Nephron (organoid): ENCODE results near the gene GTF3C4.

Experiments
- H3K27ac Mint-ChIP-seq, 3 experiments: 2 replicates each; pipeline ENCODE4 v1.8.0; 2020; ENCODE audit warnings: mixed read lengths in 3 of 3, mild to moderate bottlenecking in 2 of 3, moderate library complexity in 1 of 3
- H3K27me3 Mint-ChIP-seq: 2 replicates; pipeline ENCODE4 v1.8.0; 2021; ENCODE audit warnings: low read depth, mild to moderate bottlenecking, moderate library complexity, mixed read lengths
- H3K36me3 Mint-ChIP-seq: 2 replicates; pipeline ENCODE4 v1.8.0; 2020; ENCODE audit warnings: low read depth, mixed read lengths
- H3K4me1 Mint-ChIP-seq: 2 replicates; pipeline ENCODE4 v1.8.0; 2020; ENCODE audit warnings: mixed read lengths
- H3K4me3 Mint-ChIP-seq, 3 experiments: 2 replicates each; pipeline ENCODE4 v1.8.0; 2020; ENCODE audit warnings: mild to moderate bottlenecking in 3 of 3, mixed read lengths in 3 of 3, moderate library complexity in 2 of 3
- H3K9me3 Mint-ChIP-seq: 2 replicates; pipeline ENCODE4 v1.8.0; 2020; ENCODE audit warnings: mixed read lengths
- TF ChIP-seq, protein P1 (sequence below), 3 experiments: fragments of 200-600 bp; sonication (generic); IDR thresholded peaks; one replicate each; pipeline ENCODE4 v1.5.0; 2021; ENCODE audit warnings: antibody characterized with exemption in 3 of 3; ENCODE audit not compliant: unreplicated experiment in 3 of 3

The GTF3C4 gene

DNA sequence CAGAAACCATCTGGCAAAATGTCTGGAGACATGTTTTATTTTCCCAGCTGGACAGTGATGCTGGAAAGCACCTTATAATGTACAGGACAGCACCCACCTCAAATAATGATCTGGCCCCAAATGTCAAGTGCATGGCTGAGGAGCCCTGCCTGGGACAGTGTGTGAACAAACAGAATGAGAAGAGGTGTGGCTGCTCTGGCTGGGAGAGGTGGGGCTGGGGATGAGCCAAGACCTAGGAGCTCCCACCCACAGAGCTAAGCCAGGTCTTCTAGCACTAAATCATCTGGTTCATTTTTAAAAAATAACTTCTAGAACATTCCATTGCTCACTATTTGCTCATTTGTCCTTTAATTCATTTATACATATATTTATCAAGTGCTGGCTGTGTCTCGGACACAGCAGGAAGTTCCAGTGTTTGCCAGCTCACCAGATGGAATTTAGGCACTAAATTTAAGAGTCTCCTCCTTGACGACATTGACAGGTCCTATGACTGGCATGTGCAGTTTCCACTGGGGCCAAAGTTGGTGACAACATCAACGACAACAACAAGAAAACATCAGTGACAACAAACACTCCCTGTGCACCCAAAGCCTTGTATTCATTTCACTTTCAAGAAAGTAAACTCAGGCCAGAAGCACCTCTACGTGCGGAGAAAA is 59.1 kb downstream of the GTF3C4 start:
- H3K36me3 Mint-ChIP-seq = no peaks in the 10 kb centered on the region
- H3K4me3 Mint-ChIP-seq = no peak overlapping the region
- TF ChIP-seq, protein P1, sequence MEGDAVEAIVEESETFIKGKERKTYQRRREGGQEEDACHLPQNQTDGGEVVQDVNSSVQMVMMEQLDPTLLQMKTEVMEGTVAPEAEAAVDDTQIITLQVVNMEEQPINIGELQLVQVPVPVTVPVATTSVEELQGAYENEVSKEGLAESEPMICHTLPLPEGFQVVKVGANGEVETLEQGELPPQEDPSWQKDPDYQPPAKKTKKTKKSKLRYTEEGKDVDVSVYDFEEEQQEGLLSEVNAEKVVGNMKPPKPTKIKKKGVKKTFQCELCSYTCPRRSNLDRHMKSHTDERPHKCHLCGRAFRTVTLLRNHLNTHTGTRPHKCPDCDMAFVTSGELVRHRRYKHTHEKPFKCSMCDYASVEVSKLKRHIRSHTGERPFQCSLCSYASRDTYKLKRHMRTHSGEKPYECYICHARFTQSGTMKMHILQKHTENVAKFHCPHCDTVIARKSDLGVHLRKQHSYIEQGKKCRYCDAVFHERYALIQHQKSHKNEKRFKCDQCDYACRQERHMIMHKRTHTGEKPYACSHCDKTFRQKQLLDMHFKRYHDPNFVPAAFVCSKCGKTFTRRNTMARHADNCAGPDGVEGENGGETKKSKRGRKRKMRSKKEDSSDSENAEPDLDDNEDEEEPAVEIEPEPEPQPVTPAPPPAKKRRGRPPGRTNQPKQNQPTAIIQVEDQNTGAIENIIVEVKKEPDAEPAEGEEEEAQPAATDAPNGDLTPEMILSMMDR (IDR thresholded peaks at IDR 0.05; ENCODE audit: unreplicated experiment in 3 of 3) = no peak
- H3K9me3 Mint-ChIP-seq = no peaks in the 10 kb centered on the region
- H3K27me3 Mint-ChIP-seq = peaks cover 22% of the 10 kb centered on the region
- peaks cover 5% of the 10 kb centered on the region for H3K4me1 Mint-ChIP-seq
- no peak overlapping the region for H3K27ac Mint-ChIP-seq

- H3K36me3 Mint-ChIP-seq = no peaks in the 10 kb centered on the region
- H3K9me3 Mint-ChIP-seq = no peaks in the 10 kb centered on the region
- peaks cover 25% of the 10 kb centered on the region for H3K27me3 Mint-ChIP-seq
- H3K27ac Mint-ChIP-seq = no peak overlapping the region
- peaks cover 5% of the 10 kb centered on the region for H3K4me1 Mint-ChIP-seq
- TF ChIP-seq, protein P1 (IDR thresholded peaks at IDR 0.05; ENCODE audit: unreplicated experiment in 3 of 3) = no peak
- H3K4me3 Mint-ChIP-seq = no peak overlapping the region
Measured at GRCh38 chr9:132730054-132731033, 60.1 kb downstream of the GTF3C4 start.

DNA sequence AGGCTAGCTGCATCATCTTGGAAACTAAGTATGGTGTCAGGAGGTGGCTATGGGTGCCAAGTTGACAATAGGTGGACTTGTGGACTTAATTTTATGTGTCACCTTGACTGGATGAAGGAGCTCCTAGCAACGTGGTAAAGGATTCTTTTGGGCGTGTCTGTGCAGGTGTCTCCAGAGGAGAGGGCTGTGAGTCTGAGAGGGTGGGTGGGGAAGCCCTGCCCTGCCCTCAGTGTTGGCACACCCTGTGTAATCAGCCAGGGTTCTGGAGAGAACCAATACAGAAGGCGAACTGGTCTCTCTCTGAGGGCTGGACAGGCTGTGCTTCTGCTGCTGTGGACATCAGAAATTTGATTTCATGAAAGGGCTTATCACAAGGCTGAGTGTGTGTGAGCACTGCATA is 61.0 kb downstream of the GTF3C4 start:
- H3K27me3 Mint-ChIP-seq = peaks cover 25% of the 10 kb centered on the region
- no peak overlapping the region for H3K27ac Mint-ChIP-seq
- no peak overlapping the region for H3K4me3 Mint-ChIP-seq
- peaks cover 5% of the 10 kb centered on the region for H3K4me1 Mint-ChIP-seq
- no peaks in the 10 kb centered on the region for H3K36me3 Mint-ChIP-seq
- TF ChIP-seq, protein P1 (IDR thresholded peaks at IDR 0.05; ENCODE audit: unreplicated experiment in 3 of 3) = no peak
- H3K9me3 Mint-ChIP-seq = no peaks in the 10 kb centered on the region

- H3K36me3 Mint-ChIP-seq = no peaks in the 10 kb centered on the region
- H3K4me1 Mint-ChIP-seq = peaks cover 5% of the 10 kb centered on the region
Measured at GRCh38 chr9:132732326-132733259, 62.3 kb downstream of the GTF3C4 start.

GRCh38 chr9:132733260-132733815 is 63.1 kb downstream of the GTF3C4 start:
- TF ChIP-seq, protein P1 (IDR thresholded peaks at IDR 0.05; ENCODE audit: unreplicated experiment in 3 of 3) = no peak
- H3K36me3 Mint-ChIP-seq = no peaks in the 10 kb centered on the region
- H3K27ac Mint-ChIP-seq = no peak overlapping the region
- no peaks in the 10 kb centered on the region for H3K9me3 Mint-ChIP-seq
- H3K27me3 Mint-ChIP-seq = peaks cover 24% of the 10 kb centered on the region
- no peak overlapping the region for H3K4me3 Mint-ChIP-seq
- H3K4me1 Mint-ChIP-seq = peaks cover 5% of the 10 kb centered on the region

More at GRCh38 chr9:132732326-132733259, 62.3 kb downstream of the GTF3C4 start:
- TF ChIP-seq, protein P1 (IDR thresholded peaks at IDR 0.05; ENCODE audit: unreplicated experiment in 3 of 3) = no peak
- Mint-ChIP-seq H3K27ac (no peak overlapping the region), H3K9me3 (no peaks in the 10 kb centered on the region), H3K27me3 (peaks cover 20% of the 10 kb centered on the region), H3K4me3 (no peak overlapping the region)
